ENCODE results near the gene FRMD4A.

DNA sequence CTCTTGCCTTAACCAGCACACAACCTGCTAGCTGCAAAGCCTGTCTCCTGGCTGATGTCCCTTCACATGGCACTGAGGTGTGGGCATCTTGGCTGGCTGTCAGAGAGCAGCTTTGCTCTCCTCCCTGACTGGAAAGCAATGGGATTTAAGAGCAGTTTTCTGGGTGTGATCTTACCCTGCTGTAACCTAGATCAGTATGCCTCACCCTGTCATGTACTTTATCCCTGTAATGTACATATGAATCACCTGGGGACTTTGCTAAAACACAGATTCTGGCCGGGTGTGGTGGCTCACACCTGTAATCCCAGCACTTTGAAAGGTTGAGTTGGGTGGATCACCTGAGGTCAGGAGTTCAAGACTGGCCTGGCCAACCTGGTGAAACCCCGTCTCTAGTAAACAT is 209.9 kb downstream of the FRMD4A start:
- TF ChIP-seq EZH2 (IDR thresholded peaks at IDR 0.05; ENCODE audit: insufficient read depth, poor library complexity, severe bottlenecking) (no peak), EZH2phosphoT487 (IDR thresholded peaks at IDR 0.05; ENCODE audit: insufficient read depth, low read depth) (no peak)
